MM.1S (cell line): ENCODE measurements around the gene FAM180B.
"Not testable (repeated sequence)": the region's sequence is repeated elsewhere in the genome, so short reads cannot be mapped to it uniquely, and the experiment has no call there.

Source experiments
- DNase-seq: peaks from one replicate; pipeline ENCODE4 v3.0.0-alpha.2; 2015
- H2AFZ ChIP-seq: fragments of 300-600 bp; sonication (generic); 2 replicates; pipeline ENCODE4 v1.6.0; 2016; ENCODE audit warnings: antibody characterized with exemption, low read length
- H3F3A ChIP-seq: fragments of 300-600 bp; sonication (generic); 2 replicates; pipeline ENCODE4 v1.6.1; 2016; ENCODE audit warnings: mild to moderate bottlenecking, antibody characterized with exemption, low read length, moderate library complexity, mixed read lengths; ENCODE audit not compliant: insufficient read depth
- H3K27ac ChIP-seq: fragments of 300-600 bp; sonication (generic); 2 replicates; pipeline ENCODE4 v1.5.1; 2016; ENCODE audit warnings: mild to moderate bottlenecking, low read length
- H3K27me3 ChIP-seq: fragments of 300-600 bp; sonication (generic); replicated peaks from 2 replicates; pipeline ENCODE4 v1.6.0; 2016; ENCODE audit warnings: low read length; ENCODE audit not compliant: insufficient read depth
- H3K36me3 ChIP-seq: fragments of 300-600 bp; sonication (generic); replicated peaks from 2 replicates; pipeline ENCODE4 v1.6.1; 2016; ENCODE audit warnings: mild to moderate bottlenecking, low read length, mixed read lengths; ENCODE audit not compliant: insufficient read depth
- H3K4me1 ChIP-seq: fragments of 300-600 bp; sonication (generic); 2 replicates; pipeline ENCODE4 v1.6.1; 2016; ENCODE audit warnings: low read length, mixed read lengths
- H3K4me2 ChIP-seq: fragments of 300-600 bp; sonication (generic); 2 replicates; pipeline ENCODE4 v1.6.0; 2016; ENCODE audit warnings: low read depth, low read length
- H3K4me3 ChIP-seq: fragments of 300-600 bp; sonication (generic); 2 replicates; pipeline ENCODE4 v1.5.1; 2016; ENCODE audit warnings: low read length, mixed read lengths
- H3K79me2 ChIP-seq: fragments of 300-600 bp; sonication (generic); 2 replicates; pipeline ENCODE4 v1.6.1; 2016; ENCODE audit warnings: mixed run types, low read length, mixed read lengths
- H3K9ac ChIP-seq: fragments of 300-600 bp; sonication (generic); 2 replicates; pipeline ENCODE4 v1.6.1; 2016; ENCODE audit warnings: low read length, mixed read lengths
- H3K9me2 ChIP-seq: fragments of 300-600 bp; sonication (generic); replicated peaks from 2 replicates; pipeline ENCODE4 v1.6.1; 2016; ENCODE audit warnings: mild to moderate bottlenecking, low read length, mixed read lengths; ENCODE audit not compliant: insufficient read depth
- H3K9me3 ChIP-seq: fragments of 300-600 bp; sonication (generic); replicated peaks from 2 replicates; pipeline ENCODE4 v1.6.1; 2016; ENCODE audit warnings: mild to moderate bottlenecking, low read length, mixed read lengths; ENCODE audit not compliant: insufficient read depth
- H4K20me1 ChIP-seq: fragments of 300-600 bp; sonication (generic); 2 replicates; pipeline ENCODE4 v1.6.1; 2016; ENCODE audit warnings: mild to moderate bottlenecking, low read length, moderate library complexity, mixed read lengths; ENCODE audit not compliant: insufficient read depth
- EZH2 ChIP-seq: fragments of 300-600 bp; sonication (generic); optimal IDR thresholded peaks from 2 replicates; pipeline ENCODE3; 2017; ENCODE audit warnings: low read depth, mild to moderate bottlenecking, antibody characterized with exemption, low read length, mixed read lengths
- EZH2phosphoT487 ChIP-seq: fragments of 300-600 bp; sonication (generic); IDR thresholded peaks from 2 replicates; pipeline ENCODE4 v1.6.1; 2018; ENCODE audit warnings: antibody characterized with exemption, low read length
- TF ChIP-seq, protein P1 (sequence below): fragments of 300-600 bp; sonication (generic); IDR thresholded peaks from 2 replicates; pipeline ENCODE4 v1.5.1; 2016; ENCODE audit warnings: antibody characterized with exemption, low read length, mixed read lengths

FAM180B gene

DNA sequence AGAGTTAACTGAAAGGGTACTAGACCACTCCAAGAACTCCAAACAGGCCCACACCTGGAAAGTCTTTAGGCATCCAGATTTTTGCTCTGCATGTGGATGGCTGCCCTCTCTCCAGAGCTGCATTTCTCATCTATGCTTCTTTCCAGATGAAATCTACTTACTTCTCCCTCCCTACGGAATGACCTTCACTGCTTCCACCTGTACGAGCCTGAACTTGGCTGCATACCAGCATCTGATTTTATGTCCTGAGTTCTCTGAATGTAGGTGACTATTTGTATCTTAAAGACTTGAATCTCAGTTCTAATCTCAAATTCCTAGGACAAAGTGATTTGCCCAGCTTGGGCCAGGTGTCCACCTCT is 46.8 kb upstream of the FAM180B start:
- Histone ChIP-seq H3K4me3 (no peak overlapping the region), H4K20me1 (peaks cover 52% of the 10 kb centered on the region), H3K27ac (no peak overlapping the region), H3F3A (no peaks in the 10 kb centered on the region), H3K27me3 (no peaks in the 10 kb centered on the region), H2AFZ (no peak overlapping the region), H3K4me1 (no peaks in the 10 kb centered on the region), H3K9me3 (no peaks in the 10 kb centered on the region), H3K36me3 (no peaks in the 10 kb centered on the region), H3K9ac (no peak overlapping the region), H3K4me2 (no peak overlapping the region), H3K79me2 (peaks cover 100% of the 10 kb centered on the region), H3K9me2 (no peaks in the 10 kb centered on the region)
- DNase-seq = no peak
- TF ChIP-seq EZH2 (no peak), EZH2phosphoT487 (no peak)
- TF ChIP-seq, protein P1, sequence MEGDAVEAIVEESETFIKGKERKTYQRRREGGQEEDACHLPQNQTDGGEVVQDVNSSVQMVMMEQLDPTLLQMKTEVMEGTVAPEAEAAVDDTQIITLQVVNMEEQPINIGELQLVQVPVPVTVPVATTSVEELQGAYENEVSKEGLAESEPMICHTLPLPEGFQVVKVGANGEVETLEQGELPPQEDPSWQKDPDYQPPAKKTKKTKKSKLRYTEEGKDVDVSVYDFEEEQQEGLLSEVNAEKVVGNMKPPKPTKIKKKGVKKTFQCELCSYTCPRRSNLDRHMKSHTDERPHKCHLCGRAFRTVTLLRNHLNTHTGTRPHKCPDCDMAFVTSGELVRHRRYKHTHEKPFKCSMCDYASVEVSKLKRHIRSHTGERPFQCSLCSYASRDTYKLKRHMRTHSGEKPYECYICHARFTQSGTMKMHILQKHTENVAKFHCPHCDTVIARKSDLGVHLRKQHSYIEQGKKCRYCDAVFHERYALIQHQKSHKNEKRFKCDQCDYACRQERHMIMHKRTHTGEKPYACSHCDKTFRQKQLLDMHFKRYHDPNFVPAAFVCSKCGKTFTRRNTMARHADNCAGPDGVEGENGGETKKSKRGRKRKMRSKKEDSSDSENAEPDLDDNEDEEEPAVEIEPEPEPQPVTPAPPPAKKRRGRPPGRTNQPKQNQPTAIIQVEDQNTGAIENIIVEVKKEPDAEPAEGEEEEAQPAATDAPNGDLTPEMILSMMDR = no peak

DNA sequence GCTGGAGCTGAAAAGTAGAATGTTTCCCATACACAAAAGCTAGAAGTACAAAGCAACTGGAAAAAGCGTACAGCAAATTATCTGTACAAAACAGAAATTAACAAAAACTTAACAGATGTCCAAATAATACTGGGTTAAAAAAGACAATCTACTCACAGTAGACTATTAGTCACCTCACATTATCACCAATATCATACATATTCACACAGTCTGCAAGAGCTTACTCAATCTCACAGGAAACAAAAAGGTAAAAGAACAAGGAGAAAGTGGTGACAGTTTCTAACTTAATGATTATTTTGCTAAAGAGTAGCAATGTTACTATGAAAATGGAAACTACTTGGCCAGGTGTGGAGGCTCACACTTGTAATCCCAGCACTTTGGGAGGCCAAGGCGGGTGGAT is 45.4 kb upstream of the FAM180B start:
- H3K36me3 ChIP-seq = no peaks in the 10 kb centered on the region
- no peaks in the 10 kb centered on the region for H3K27me3 ChIP-seq
- no peak overlapping the region for H3K9ac ChIP-seq
- H2AFZ ChIP-seq = no peak overlapping the region
- DNase-seq = no peak
- H3K9me3 ChIP-seq = no peaks in the 10 kb centered on the region
- H3K4me3 ChIP-seq = no peak overlapping the region
- H3K4me2 ChIP-seq = no peak overlapping the region
- H3K4me1 ChIP-seq = no peaks in the 10 kb centered on the region
- no peak overlapping the region for H3K27ac ChIP-seq
- H4K20me1 ChIP-seq = peaks cover 56% of the 10 kb centered on the region
- no peaks in the 10 kb centered on the region for H3K9me2 ChIP-seq
- peaks cover 98% of the 10 kb centered on the region for H3K79me2 ChIP-seq
- TF ChIP-seq EZH2phosphoT487 (no peak), EZH2 (no peak)
- TF ChIP-seq, protein P1 = no peak
- H3F3A ChIP-seq = no peaks in the 10 kb centered on the region

DNA sequence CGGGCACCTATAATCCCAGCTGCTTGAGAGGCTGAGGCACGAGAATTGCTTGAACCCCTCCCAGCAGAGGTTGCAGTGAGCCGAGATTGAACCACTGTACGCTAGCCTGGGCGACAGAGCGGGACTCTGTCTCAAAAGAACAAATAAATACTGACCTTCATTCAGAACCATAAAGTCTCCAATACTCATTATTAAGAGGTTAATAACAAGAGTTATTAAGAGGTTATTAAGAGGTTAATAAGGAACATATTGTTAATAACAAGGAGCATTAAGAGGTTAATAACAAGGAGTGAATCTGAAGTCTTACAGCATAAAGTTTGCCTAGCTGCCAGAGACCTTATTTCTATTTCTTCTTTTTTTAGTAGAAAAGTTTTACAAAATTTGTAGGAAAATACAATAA is 41.2 kb upstream of the FAM180B start:
- H2AFZ ChIP-seq = no peak overlapping the region
- H3K4me3 ChIP-seq = no peak overlapping the region
- H3K36me3 ChIP-seq = no peaks in the 10 kb centered on the region
- H3K9me2 ChIP-seq = no peaks in the 10 kb centered on the region
- no peak overlapping the region for H3K9ac ChIP-seq
- no peak overlapping the region for H3K4me2 ChIP-seq
- H3K27ac ChIP-seq = no peak overlapping the region
- H3K27me3 ChIP-seq = no peaks in the 10 kb centered on the region
- no peak for DNase-seq
- no peaks in the 10 kb centered on the region for H3K9me3 ChIP-seq
- H3K4me1 ChIP-seq = 0 out of 2 replicates have a peak, but pooled peaks cover 1% of the 10 kb centered on the region
- TF ChIP-seq EZH2phosphoT487 (no peak), EZH2 (no peak)
- TF ChIP-seq, protein P1 = no peak
- peaks cover 51% of the 10 kb centered on the region for H4K20me1 ChIP-seq
- no peaks in the 10 kb centered on the region; the same call in 1 of the 2 replicates for H3F3A ChIP-seq
- peaks cover 98% of the 10 kb centered on the region for H3K79me2 ChIP-seq

DNA sequence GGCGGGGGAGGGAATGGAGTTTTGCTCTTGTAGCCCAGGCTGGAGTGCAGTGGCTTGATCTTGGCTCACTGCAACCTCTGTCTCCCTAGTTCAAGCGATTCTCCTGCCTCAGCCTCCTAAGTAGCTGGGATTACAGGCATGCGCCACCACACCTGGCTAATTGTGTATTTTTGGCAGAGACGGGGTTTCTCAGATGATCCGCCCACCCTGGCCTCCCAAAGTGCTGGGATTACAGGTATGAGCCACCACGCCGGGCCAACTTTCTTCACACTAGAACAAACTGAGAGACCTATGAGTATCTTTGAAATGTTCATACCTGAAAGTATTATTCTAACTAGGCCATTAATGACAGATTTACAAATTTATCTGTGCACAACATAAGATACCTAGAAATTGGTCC is 40.2 kb upstream of the FAM180B start:
- H3K9ac ChIP-seq, H3K4me3 ChIP-seq, H3K9me3 ChIP-seq, H3K4me1 ChIP-seq, DNase-seq, H3F3A ChIP-seq, H3K27ac ChIP-seq, H3K9me2 ChIP-seq, H3K27me3 ChIP-seq, H2AFZ ChIP-seq, H3K36me3 ChIP-seq, H3K4me2 ChIP-seq: not testable (repeated sequence)
- Histone ChIP-seq H4K20me1 (peaks cover 54% of the 10 kb centered on the region), H3K79me2 (peaks cover 98% of the 10 kb centered on the region)
